ENCODE data around the gene FAM229A. TPM values are rescaled to one million over a fixed set of nuclear protein-coding genes. Genes with fewer than 3 reads are reported as not detected.

FAM229A gene
- total RNA-seq, 1 donor from 2014 or later, result 10.1 TPM

DNA sequence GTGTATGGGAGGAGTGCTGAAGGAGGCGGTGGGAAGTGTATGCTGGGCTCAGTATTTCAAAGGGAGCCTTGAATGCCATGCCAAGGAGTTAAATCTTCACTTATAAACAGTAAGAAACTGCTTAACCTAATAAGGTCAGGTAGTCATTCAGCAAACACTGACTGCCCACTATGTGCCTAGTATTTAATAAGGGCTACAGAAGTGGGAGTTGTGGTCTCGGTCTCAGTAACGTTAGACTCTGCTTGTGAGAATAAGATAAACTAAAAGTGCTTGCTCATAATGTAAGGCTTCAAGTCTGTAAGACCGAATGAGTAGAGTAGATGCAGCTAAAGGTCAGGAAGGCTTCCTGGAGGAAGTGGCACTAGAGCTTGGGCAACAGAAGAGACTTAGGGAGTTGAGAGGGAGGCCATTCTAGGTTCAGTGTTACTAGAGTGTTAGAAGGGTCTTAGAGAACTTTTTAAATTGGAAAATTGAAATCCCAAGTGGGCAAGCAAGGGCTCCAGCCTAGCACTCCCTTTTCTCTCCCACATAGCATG lies 32.3 kb downstream of the FAM229A start:
- no peak for TF ChIP-seq POLR2AphosphoS5 (IDR thresholded peaks at IDR 0.05; ENCODE audit: insufficient read depth in 1 of 2, low read depth in 1 of 2)
- no peak for TF ChIP-seq POLR2A (IDR thresholded peaks at IDR 0.05)
- TF ChIP-seq, protein P1, sequence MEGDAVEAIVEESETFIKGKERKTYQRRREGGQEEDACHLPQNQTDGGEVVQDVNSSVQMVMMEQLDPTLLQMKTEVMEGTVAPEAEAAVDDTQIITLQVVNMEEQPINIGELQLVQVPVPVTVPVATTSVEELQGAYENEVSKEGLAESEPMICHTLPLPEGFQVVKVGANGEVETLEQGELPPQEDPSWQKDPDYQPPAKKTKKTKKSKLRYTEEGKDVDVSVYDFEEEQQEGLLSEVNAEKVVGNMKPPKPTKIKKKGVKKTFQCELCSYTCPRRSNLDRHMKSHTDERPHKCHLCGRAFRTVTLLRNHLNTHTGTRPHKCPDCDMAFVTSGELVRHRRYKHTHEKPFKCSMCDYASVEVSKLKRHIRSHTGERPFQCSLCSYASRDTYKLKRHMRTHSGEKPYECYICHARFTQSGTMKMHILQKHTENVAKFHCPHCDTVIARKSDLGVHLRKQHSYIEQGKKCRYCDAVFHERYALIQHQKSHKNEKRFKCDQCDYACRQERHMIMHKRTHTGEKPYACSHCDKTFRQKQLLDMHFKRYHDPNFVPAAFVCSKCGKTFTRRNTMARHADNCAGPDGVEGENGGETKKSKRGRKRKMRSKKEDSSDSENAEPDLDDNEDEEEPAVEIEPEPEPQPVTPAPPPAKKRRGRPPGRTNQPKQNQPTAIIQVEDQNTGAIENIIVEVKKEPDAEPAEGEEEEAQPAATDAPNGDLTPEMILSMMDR (IDR thresholded peaks at IDR 0.05), result no peak
- H3K36me3 ChIP-seq, result peaks cover 0 to 71% of the 10 kb centered on the region in 2 donors
- H3K9me3 ChIP-seq, result no peaks in the 10 kb centered on the region
- H3K27me3 ChIP-seq, result no peaks in the 10 kb centered on the region
- H3K4me1 ChIP-seq, result peaks cover 9% of the 10 kb centered on the region
- no peak for DNase-seq (ENCODE audit: extremely low spot score in 2 of 2)
- no peak overlapping the region for H3K27ac ChIP-seq
- intact Hi-C loops (cut with DNase I), result no loop called here
- H3K4me3 ChIP-seq, result no peak overlapping the region

DNA sequence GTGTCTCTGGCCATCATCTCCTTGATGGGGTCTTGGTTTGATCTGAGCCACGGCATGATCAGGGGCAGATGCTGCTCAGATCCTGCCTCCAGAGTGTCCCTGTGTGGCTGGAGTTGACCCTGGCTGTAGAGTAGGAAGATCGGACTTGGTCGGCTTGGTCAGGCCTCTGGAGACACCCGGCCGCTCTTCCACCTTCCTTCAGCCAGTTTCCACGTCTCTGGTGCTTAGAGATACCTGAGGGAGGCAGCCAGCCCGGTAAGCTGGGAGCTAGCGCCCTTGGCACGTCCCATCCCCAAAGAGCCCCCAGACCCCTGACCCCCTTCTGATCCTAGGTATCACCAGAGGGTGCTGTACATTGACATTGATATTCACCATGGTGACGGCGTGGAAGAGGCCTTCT lies 35.1 kb downstream of the FAM229A start:
- no peak overlapping the region for H3K4me3 ChIP-seq
- no peak for DNase-seq (ENCODE audit: extremely low spot score in 2 of 2)
- TF ChIP-seq, protein P1 (IDR thresholded peaks at IDR 0.05), result no peak
- TF ChIP-seq POLR2AphosphoS5 (IDR thresholded peaks at IDR 0.05; ENCODE audit: insufficient read depth in 1 of 2, low read depth in 1 of 2), result no peak
- TF ChIP-seq POLR2A (IDR thresholded peaks at IDR 0.05), result no peak
- H3K27ac ChIP-seq, result no peak overlapping the region
- no peaks in the 10 kb centered on the region for H3K9me3 ChIP-seq
- intact Hi-C loops (cut with DNase I), result no loop called here
- H3K36me3 ChIP-seq, result peaks cover 0 to 75% of the 10 kb centered on the region in 2 donors
- no peaks in the 10 kb centered on the region for H3K4me1 ChIP-seq
- no peaks in the 10 kb centered on the region for H3K27me3 ChIP-seq

DNA sequence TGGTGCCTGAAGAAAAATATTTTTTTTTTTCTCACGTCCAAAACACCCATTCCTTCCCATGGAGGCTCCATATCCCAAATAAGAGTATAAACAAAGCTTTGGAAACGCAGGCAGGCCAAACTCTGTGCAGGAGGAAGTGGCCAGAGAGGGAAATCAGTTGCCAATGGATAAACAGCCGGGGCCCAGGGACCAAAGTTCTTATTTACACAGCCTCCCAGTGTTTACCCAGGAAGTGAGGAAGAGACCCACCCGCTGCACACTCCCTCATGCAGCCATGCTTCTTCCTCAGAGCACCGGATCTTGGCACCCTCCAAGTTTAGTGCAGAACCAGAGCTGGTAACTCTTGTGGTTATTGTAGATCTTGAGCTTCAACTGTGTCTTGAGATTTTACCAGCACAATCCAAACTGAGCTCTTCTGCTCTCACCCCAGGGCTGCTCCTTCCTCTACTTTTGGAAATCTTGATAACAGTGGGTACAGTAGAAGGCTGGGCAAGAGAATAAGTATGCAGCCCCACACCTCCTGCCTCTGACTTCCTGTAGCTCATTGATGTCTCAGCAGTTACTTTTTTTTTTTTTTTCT lies 40.5 kb downstream of the FAM229A start:
- intact Hi-C loops (cut with DNase I), result no loop called here
- no peak for TF ChIP-seq POLR2AphosphoS5 (IDR thresholded peaks at IDR 0.05; ENCODE audit: insufficient read depth in 1 of 2, low read depth in 1 of 2)
- TF ChIP-seq, protein P1 (IDR thresholded peaks at IDR 0.05), result no peak
- no peak for TF ChIP-seq POLR2A (IDR thresholded peaks at IDR 0.05)
- Histone ChIP-seq H3K36me3 (peaks cover 0 to 45% of the 10 kb centered on the region in 2 donors), H3K9me3 (no peaks in the 10 kb centered on the region), H3K4me1 (no peaks in the 10 kb centered on the region), H3K27me3 (no peaks in the 10 kb centered on the region), H3K4me3 (no peak overlapping the region), H3K27ac (no peak overlapping the region)
- no peak for DNase-seq (ENCODE audit: extremely low spot score in 2 of 2)

DNA sequence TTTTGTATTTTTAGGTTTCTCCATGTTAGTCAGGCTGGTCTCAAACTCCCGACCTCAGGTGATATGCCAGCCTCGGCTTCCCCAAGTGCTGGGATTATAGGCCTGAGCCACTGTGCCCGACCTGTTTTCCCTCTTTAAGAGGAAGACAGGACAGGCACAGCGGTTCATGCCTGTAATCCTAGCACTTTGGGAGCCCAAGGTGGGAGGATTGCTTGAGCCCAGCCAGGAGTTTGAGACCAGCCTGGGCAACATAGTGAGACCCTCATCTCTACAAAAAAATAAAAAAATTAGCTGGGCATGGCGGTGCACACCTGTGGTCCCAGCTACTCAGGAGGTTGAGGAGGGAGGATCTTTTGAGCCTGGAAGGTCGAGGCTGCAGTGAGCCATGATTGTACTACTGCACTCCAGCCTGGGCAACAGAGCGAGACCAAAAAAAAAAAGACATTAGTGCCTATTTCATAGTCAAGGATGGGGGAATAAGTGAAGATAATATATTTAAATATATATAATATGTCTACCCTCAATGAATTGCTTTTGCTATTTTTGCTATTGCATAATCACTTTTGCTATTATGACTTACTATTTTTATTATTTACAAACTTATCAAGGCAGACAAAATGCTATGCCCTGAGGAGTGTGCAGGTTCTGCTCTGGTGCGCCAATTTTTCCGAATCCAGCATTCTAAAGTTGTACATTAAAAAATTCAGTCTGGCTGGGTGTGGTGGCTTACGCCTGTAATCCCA lies 44.0 kb downstream of the FAM229A start:
- no peak for DNase-seq (ENCODE audit: extremely low spot score in 2 of 2)
- intact Hi-C loops (cut with DNase I), result no loop called here
- Histone ChIP-seq H3K9me3 (no peaks in the 10 kb centered on the region), H3K27me3 (no peaks in the 10 kb centered on the region), H3K4me3 (no peak overlapping the region), H3K27ac (no peak overlapping the region), H3K4me1 (no peaks in the 10 kb centered on the region), H3K36me3 (peaks cover 0 to 24% of the 10 kb centered on the region in 2 donors)
- TF ChIP-seq POLR2AphosphoS5 (IDR thresholded peaks at IDR 0.05; ENCODE audit: insufficient read depth in 1 of 2, low read depth in 1 of 2) (no peak), POLR2A (IDR thresholded peaks at IDR 0.05) (no peak)
- TF ChIP-seq, protein P1 (IDR thresholded peaks at IDR 0.05), result no peak

DNA sequence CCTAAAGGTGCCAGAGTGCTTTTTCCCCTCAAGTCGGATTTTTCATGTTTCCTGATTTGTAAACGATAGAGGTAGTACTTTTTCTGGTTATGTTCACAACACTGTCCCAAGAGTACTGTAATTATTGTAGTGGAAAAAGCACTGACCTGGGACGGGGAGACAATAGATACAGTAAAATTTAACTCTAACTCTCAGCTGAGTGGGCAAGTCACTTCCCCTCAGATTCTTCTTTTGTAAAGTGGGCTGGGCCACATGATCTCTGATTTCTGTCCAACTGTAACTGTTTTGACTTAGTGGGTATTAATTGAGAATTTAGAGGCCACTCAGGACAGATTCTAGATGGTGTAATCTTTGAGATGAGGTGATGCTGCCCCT lies 45.4 kb downstream of the FAM229A start:
- TF ChIP-seq POLR2A (IDR thresholded peaks at IDR 0.05) (no peak), POLR2AphosphoS5 (IDR thresholded peaks at IDR 0.05; ENCODE audit: insufficient read depth in 1 of 2, low read depth in 1 of 2) (no peak)
- TF ChIP-seq, protein P1 (IDR thresholded peaks at IDR 0.05), result no peak
- no peaks in the 10 kb centered on the region for H3K9me3 ChIP-seq
- H3K36me3 ChIP-seq, result peaks cover 0 to 24% of the 10 kb centered on the region in 2 donors
- no peaks in the 10 kb centered on the region for H3K4me1 ChIP-seq
- no peak for DNase-seq (ENCODE audit: extremely low spot score in 2 of 2)
- H3K27ac ChIP-seq, result no peak overlapping the region
- no peaks in the 10 kb centered on the region for H3K27me3 ChIP-seq
- no peak overlapping the region for H3K4me3 ChIP-seq
- intact Hi-C loops (cut with DNase I), result no loop called here
